GM21528 (cell line): ENCODE data around the gene TRAF3.

Source experiments
- ATAC-seq: cut with Tn5 transposase; IDR thresholded peaks from one replicate; pipeline ENCODE4 v1.9.1; 2021; ENCODE audit warnings: mild to moderate bottlenecking, moderate library complexity; ENCODE audit not compliant: unreplicated experiment, low FRiP score

Gene TRAF3, protein sequence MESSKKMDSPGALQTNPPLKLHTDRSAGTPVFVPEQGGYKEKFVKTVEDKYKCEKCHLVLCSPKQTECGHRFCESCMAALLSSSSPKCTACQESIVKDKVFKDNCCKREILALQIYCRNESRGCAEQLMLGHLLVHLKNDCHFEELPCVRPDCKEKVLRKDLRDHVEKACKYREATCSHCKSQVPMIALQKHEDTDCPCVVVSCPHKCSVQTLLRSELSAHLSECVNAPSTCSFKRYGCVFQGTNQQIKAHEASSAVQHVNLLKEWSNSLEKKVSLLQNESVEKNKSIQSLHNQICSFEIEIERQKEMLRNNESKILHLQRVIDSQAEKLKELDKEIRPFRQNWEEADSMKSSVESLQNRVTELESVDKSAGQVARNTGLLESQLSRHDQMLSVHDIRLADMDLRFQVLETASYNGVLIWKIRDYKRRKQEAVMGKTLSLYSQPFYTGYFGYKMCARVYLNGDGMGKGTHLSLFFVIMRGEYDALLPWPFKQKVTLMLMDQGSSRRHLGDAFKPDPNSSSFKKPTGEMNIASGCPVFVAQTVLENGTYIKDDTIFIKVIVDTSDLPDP

DNA sequence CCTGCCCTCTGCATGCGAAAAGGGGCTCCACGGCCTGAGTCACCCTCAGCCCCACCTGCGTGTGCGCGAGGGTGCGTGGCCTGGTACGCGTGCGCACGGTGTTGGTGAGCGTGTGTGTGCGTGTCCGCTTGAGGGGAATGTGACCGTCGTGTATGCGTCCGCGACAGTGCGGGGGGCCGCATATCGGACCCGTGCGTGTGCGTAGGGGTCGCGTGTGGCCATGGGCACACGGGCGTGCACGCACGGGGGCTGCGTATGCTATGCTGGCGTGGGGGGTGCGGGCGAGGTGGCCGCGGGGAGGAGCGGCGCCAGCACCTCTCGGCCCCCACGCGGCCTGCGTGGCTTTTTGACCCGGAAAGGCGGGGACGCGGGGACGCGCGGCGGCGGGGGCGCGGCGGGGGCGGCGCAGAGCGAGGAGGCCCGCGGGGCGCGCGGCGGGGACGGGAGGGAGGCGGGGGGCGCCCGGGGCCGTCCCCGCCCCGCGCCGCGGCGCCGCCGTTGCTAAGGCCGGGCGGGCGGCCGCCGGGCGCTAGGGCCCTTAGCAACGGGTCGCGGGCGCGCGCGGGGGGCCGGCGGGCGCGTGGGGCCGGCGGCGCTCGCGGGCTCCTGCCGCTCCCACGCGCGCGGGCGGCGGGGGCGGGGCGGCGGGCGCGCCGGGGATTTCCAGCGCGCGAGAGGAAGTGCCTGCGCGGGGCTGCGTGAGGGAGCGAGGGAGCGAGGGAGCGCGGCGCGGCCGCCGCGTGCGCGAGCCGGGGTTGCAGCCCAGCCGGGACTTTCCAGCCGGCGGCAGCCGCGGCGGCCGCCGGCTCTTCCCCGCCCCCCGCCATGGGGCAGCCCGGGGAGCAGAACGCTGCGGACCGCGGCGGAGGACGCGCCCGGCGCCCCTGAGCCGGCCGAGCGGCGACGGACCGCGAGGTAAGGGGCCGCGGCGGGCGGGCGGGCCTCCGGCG is at the start of gene TRAF3:
TRAF3 (plus strand) TSS at position 689 of the 950 bp plus-strand sequence. CDS start 92,753 bp downstream, outside the sequence.
- ATAC-seq, result peak; percentile 53

DNA sequence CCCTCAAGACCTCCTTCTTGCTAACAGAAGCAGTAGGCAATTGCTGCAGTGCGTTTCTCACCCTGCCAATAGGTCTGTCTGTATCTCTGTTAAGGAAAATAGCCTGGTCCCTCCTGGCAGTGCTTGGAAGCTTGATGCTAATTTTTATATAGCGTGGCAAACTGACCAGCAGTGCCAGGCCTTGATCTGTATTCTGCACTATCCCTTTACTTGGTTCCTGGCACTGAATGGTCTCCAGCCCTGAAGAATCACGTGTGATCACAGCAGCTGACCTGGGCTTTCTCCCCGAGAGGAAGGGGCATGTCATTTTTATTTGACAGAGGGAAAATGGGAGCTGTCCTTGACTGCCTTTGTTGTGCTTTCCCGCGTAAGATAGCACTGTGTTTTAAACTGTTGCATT is 48.7 kb upstream of the TRAF3 start:
- no peak for ATAC-seq

DNA sequence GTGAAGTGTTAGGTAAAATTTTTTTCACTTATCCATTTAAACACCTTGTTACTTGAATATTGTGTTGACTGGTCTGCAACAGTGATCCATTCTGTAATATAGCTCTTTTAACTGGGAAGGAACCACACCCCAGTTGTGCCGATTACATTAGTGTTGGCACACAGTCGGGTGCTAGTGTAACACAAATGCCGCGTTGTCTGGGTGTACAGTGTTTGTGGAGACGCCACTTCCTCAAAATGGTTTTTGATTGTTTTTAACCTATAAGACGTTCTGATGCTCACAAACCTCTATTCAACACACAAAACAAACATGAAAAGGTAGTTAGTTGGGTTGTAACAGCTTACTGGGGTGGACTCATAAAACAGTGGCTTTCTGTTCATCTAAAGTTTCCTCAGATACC is 48.0 kb upstream of the TRAF3 start:
- no peak for ATAC-seq

DNA sequence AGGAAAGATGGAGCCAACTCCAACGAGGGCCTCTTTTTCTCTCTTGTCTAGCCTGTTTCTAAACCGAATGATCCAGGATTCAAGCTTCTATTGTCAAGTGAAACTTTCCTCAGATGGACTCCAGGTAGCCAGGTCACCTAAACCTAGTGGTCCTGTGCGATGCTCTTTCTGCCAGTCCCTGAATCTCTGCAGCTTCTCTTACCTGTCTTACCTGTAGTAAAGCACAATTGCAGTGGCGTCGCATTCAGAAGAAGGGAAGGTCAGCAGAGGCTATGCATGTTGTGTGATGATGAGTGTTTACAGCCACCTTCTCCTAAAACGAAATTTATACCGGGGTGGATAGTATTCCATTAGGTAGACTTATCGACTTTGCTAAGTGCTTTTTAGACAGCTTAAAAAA is 47.4 kb upstream of the TRAF3 start:
- no peak for ATAC-seq

DNA sequence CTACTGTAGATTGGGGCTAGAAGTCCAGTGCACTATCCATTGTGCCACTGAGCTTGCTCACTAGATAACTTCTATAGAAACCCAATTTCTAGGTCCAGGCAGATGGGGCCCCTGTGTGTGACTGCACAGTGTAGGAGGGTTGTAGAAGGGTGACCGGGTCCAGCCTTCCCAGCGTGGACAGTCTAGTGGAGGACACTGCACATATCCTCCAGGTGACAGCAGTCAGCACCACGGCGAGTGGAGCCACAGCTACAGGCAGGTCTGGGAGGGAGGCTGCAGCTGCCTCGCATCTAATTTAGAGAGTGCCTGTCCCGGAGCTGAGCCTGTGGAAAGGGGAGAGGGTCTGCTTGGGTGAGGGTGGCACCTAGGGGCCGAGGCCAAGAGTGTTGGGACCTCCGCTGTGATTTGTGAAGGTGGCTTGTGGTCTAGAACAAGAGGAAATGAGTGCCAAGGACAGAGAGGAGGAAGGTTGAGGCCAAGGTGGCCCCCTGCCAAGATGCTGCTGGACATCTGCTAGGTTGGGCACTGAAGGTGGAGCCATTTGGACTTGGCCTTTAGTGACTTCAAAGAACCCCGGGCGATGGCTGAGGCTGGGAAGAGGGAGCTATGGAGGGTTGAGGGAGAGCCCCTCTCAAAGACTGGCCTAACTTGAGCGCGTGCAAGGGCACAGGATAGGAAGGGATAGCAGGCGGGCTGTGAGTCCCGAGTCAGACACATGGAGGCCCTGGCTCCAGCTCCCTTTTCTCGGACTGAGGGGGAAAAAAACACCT is 46.0 kb upstream of the TRAF3 start:
- no peak for ATAC-seq

DNA sequence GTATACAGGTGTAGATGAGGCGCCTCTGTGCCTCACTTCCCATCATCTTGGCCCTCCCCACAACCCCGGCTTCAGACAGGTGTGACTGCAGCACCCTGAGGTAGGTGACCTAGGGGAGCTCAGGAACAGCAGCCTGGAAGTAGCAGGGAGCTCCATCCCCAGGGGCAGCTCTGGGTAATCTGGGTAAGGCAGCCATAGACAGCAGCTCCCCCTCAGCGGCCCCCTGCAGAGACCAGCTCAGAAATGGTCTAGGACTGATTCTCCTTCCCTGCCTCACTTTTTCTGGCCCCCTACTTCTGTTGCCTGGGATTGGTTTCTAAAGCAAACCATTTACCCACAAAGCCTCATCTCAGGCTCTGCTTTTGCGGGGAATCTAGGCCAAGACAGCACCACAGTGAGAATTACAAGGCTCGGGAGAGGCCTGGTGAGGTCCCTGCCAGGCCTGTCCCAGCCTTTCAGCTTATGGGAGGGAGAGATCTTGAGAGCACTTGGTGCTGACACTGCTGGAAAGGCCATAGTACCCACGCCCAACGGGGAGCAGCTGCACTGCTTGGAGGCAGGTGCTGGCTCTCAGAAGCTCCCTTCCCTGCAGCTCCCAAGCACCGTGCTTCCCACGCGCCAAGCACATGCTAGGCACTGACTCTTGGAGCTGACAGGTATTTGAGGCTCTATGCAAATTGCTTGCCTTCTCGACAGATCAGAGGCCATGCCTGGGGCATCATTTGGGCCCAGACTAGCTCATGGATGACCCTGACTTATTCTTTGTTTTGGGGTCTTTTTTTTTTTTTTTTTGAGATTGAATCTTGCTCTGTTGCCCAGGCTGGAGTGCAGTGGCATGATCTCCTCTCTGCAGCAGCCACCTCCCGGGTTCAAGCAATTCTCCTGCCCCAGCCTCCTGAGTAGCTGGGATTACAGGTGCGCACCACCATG is 45.1 kb upstream of the TRAF3 start:
- ATAC-seq, result no peak

DNA sequence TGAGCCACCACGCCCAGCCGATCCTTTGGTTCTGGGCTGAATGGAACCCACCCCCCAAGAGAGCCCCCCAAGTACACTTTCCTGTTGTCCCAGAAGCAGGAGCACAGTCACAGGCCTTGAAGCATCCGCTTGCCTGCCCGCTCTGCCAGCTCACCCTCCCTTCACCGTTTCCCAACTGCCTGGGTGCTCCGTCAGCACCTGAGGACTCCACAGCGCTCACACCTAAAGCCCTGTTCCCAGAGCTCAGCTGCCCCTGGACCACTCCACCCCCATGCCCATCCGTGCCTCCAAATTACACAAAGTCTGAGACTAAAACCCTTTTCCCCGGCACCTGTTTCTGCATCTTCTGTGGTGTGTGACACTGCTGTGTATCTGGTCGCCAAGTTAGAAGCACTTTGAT is 44.3 kb upstream of the TRAF3 start:
- ATAC-seq, result no peak

DNA sequence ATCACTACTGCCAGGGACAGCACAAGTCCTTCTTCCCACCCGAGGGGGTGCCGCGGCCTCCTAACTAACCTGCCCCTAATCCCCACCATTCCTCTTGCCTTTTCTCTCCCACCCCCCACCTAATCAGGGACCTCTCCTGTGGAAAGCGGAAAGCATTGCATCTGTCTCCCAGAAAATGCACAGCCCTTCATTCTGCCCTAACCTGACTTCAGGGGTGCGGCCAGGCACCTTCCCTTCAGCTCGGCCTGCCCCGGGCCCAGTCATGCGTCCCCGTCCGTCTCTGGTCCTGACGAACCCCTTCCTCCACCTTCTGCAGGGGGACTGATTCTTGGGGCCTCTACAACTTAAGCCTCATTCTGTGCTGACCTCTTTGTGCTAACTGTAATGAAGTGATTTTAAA is 43.9 kb upstream of the TRAF3 start:
- ATAC-seq, result no peak

DNA sequence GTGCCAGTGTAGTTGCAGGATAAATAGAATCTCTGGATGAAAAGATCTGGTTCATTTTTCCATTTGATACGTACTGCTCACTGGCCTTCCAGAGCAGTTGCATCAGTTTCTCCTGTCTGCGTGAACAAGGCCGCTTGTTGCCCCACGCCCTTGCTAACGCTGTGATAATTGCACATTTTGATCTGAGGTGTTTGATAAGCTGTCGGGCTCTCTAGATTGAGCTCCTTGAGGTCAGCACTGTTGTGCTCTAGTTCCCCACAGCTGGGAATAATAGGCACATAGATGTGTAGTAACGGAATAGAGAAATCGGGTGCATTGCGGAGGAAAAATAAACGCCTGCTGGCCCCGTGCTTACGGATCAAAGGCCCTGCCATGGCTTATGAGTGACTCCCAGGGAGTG is 42.8 kb upstream of the TRAF3 start:
- ATAC-seq, result no peak

DNA sequence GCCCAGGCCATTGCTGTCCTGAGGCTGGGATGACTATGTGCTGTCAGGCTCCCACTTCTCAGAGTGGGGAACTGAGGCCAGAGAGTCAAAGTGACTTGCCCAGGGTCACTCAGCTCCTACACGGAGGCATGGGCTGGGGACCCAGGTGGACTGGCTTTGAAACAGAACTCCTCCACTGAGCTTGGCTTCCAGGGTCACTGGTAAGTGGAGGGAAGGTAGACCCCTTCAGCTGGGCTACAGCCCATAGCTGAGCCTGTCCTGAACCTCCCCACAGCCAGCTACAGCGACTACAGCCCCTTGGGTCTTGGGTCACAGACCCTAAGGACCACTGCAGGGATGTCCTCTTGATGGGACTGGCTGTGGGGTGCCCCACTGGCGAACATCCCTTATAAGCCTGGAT is 40.3 kb upstream of the TRAF3 start:
- no peak for ATAC-seq

DNA sequence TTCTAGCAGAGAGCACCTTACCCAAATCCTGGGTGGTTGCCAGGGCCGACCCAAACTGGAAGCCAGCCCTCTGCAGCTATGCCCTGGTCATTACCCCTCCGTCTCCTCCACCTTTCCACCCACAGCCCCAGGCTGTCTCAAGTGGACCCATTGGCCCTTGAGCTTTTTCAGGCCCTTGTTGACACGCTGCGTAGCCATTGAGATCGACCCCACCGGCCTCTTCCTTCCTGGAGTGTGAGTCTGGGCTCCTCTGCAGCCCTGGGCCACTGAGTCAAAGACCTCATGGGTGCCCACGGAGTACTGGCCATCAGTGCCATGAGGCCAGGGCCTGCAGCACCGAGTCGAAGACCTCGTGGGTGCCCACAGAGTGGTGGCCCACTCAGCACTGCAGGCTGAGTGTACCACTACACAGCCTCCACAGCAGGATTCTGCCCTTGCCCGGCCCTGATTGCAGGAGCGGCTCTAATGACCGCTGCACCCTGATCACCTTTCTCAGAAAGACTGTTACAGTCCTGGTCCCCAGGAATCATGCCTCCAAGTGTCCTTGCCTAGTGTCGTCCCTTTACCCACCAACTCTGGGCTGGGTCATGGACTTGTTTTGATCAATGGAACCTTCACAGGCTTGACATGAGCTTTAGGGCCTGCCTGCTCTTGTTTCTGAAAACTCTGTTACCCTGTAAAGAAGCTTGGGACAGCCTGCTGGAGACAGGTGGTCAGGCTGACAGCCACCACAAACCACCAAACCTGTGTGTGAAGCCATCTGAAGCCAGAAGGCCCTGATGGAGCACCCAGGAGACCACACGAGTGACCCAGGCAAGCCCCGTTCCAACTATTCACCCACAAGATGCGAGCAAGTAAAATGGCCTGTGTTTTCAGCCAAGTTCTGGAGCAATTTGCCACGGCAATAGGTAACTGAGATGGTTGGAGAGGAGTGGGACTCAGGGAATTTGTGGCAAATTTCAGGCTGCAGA is 39.6 kb upstream of the TRAF3 start:
- ATAC-seq, result no peak

DNA sequence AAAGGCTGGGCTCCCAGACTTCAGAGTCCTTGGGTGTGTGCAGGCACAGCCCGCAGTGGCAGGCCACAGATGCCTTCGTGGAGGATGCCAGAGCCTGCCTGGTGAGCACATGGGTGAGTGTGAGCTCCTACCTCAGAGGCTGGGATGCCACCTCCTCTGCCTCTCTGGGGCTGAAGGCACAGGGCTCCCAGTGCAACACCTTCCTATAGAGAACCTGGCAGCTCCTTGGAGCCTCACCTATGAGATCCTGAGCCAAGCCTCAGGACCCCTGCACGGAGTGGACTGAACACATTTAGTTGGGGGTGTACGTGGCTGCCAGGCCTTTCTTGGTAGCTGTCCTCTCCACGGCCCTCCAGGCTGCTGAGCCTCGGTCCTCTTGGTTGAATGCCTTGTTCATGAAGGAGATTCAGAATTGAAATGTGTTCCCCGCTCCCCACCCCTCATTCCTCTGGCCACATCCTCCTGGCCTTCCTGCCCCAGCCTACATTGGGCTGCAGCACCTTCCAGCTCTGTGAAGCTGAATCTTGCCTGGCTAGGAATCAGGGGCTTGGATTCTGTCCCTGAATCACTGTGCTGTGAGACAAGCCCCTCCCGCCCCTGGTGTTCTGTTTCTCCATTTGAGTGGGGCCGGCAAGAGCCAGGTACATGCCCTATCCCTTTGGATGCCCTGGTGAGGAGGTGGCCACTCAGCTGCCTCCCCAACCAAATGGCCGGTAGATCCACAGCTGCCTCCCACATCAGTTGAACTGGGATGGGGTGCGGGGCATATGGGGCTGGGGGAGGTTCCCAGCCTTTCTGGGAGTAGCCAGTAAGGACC is 38.7 kb upstream of the TRAF3 start:
- no peak for ATAC-seq

DNA sequence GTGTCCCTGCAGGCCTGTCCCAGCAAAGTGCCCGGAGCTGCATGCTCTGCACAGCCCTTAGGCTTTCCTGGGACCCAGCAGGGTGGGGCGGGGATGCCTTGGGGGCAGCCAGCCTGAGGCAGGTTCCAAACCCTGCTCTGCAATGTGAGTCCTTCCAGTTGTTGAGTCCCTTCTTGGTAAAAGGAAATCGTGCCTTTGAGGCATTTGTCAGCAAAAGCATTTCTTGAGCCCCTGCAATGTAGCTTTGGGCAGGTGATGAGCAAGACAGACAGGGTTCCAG is 38.1 kb upstream of the TRAF3 start:
- no peak for ATAC-seq

DNA sequence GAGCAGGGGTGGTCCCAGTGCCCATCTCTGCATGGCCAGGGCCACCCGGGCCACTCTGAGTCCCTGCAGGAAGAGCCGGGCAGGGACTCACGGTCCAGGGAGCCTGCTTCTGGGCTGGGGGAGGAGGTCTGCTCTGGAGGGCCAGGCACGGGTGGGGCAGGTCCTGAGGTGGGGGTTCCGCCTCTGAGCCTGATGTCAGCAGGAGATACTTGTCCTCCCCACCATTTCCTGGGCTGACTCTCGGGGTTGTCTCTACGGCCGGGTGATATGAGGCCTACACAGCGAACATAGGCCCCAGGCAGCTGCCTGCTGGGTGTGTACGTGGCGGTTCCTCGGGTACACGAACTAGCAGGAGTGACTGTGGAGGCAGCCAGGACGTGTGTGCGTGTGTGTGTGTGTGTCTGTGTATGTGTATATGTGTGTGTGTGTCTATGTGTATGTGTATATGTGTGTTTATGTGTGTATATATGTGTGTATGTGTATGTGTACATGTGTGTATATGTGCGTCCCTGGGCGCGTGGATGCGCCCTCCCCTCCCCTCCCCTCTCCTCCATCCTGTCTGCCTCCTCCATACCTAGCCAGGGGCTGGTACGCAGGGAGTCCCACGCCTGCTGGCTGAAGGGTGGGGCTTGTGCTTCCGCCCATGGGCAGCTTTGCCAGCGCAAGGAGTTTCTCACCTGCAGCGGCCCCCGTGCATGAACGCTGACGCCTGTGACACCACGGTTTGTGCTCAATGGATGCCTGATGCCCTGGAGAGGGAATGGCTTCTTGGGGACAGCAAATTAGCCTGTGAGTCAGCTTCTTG is 30.4 kb upstream of the TRAF3 start:
- ATAC-seq, result no peak

DNA sequence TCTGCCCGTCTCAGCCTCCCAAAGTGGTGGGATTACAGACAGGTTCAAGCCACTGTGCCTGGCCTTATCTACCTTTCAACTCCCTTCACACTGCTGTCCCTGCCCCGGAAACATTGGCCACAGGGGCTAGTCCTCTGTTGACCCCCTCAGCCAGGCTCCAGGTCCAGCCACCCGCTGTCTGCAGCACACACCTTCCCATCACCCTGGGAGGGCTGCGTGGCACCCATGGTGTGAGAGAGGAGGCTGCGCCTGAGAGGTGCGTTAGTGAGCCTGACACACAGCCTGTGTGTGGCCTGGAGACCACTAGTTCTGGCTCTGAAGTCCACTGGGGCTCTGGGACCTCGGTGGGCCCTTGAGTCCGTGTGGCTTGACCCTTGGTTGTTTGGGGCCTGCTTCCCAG is 28.4 kb upstream of the TRAF3 start:
- ATAC-seq, result no peak

DNA sequence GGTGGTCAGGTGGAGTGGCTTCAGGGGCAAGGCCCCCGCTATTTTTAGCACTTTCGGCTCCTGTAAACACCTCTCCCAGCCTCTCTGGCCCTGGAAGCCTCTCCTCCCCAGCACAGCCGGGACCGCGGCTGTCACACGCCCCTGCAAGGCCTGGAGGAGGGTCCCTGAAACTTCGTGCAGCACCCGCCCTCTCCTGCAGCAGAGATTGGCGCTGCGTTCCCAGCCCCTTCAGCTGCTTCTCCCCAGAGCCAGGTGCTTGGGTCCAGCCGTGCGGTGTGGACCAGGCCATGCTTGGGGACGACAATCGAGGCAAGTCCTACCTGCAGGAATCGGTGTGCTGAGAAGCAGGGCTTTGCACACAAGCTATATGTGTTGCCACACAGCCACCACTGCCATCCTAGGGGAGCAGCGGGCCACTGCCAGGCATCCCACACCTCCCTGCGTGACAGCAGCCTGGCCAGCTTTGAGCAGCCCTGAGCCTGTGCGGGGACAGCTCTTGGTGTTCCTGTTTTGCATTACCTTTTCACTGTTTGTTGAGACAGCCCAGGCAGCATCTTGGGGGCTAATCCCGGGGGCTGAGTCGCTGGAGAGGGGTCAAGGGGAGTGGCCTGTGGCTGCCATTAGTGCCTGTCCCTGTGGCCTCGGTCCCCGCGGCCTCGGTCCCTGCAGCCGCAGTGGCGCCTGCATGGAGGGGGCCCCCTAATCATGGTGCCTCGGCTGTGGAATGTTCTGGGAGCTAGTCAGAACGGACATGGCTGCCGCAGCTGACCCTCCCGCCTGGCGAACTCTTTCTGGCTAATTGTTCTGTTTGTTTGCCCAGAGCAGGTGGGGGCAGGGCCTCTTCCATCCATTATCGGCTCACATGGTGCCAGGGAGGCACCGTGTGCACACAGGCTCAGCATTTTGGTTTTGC is 27.6 kb upstream of the TRAF3 start:
- no peak for ATAC-seq
